Nephron (organoid): ENCODE results near the gene RPL39L.
"Not testable (repeated sequence)": the region's sequence is repeated elsewhere in the genome, so short reads cannot be mapped to it uniquely, and the experiment has no call there.

Experiments
- H3K27ac Mint-ChIP-seq, 3 experiments: 2 replicates each; pipeline ENCODE4 v1.8.0; 2020; ENCODE audit warnings: mixed read lengths in 3 of 3, mild to moderate bottlenecking in 2 of 3, moderate library complexity in 1 of 3
- H3K27me3 Mint-ChIP-seq: 2 replicates; pipeline ENCODE4 v1.8.0; 2021; ENCODE audit warnings: low read depth, mild to moderate bottlenecking, moderate library complexity, mixed read lengths
- H3K36me3 Mint-ChIP-seq: 2 replicates; pipeline ENCODE4 v1.8.0; 2020; ENCODE audit warnings: low read depth, mixed read lengths
- H3K4me1 Mint-ChIP-seq: 2 replicates; pipeline ENCODE4 v1.8.0; 2020; ENCODE audit warnings: mixed read lengths
- H3K4me3 Mint-ChIP-seq, 3 experiments: 2 replicates each; pipeline ENCODE4 v1.8.0; 2020; ENCODE audit warnings: mild to moderate bottlenecking in 3 of 3, mixed read lengths in 3 of 3, moderate library complexity in 2 of 3
- H3K9me3 Mint-ChIP-seq: 2 replicates; pipeline ENCODE4 v1.8.0; 2020; ENCODE audit warnings: mixed read lengths
- TF ChIP-seq, protein P1 (sequence below), 3 experiments: fragments of 200-600 bp; sonication (generic); IDR thresholded peaks; one replicate each; pipeline ENCODE4 v1.5.0; 2021; ENCODE audit warnings: antibody characterized with exemption in 3 of 3; ENCODE audit not compliant: unreplicated experiment in 3 of 3

Gene RPL39L

DNA sequence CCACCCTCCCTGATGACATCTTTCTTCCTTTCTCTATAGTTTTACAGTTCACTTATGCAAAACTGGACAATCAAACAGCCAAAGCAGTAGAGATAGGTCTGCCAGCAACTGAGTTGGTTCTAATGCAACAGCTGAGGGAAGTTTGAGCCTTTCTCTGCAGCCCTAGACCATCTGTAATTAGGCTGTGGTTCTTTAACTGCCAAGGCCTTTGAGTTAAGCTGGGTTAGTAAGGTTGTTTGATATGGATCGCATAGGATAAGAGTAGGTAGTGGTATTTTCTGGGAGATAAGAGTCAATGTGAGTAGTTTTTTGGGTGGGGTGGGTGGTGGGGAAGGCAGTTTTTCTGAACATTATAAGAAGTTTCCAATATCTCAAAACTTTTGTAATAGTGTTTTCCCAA lies 3.0 kb downstream of the RPL39L start:
- TF ChIP-seq, protein P1, sequence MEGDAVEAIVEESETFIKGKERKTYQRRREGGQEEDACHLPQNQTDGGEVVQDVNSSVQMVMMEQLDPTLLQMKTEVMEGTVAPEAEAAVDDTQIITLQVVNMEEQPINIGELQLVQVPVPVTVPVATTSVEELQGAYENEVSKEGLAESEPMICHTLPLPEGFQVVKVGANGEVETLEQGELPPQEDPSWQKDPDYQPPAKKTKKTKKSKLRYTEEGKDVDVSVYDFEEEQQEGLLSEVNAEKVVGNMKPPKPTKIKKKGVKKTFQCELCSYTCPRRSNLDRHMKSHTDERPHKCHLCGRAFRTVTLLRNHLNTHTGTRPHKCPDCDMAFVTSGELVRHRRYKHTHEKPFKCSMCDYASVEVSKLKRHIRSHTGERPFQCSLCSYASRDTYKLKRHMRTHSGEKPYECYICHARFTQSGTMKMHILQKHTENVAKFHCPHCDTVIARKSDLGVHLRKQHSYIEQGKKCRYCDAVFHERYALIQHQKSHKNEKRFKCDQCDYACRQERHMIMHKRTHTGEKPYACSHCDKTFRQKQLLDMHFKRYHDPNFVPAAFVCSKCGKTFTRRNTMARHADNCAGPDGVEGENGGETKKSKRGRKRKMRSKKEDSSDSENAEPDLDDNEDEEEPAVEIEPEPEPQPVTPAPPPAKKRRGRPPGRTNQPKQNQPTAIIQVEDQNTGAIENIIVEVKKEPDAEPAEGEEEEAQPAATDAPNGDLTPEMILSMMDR (IDR thresholded peaks at IDR 0.05; ENCODE audit: unreplicated experiment in 3 of 3) = no peak
- no peaks in the 10 kb centered on the region for H3K27me3 Mint-ChIP-seq
- peaks cover 4% of the 10 kb centered on the region for H3K4me1 Mint-ChIP-seq
- peaks cover 45% of the 10 kb centered on the region for H3K36me3 Mint-ChIP-seq
- H3K27ac Mint-ChIP-seq = no peak overlapping the region
- H3K4me3 Mint-ChIP-seq = peak overlapping the region in 2 of 3 experiments; percentile 45 to 47
- H3K9me3 Mint-ChIP-seq = peaks cover 17% of the 10 kb centered on the region

DNA sequence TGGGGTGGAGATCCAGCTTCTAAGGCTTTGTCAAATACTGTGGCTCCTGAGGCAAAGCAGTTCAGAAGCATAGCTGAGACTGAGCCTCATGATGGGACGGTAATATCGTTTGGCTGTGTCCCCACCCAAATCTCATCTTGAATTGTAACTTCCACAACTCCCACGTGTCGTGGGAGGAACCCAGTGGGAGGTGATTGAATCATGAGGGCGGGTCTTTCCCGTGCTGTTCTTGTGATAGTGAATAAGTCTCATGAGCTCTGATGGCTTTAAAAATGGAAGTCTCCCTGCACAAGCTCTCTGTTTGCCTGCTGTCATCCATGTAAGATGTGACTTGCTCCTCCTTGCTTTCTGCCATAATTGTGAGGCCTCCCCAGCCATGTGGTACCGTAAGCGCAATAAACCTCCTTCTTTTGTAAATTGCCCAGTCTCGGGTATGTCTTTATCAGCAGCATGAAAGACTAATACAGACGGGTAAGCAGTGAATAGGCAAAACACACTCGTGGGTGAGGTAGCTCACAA lies 4.1 kb downstream of the RPL39L start:
- Mint-ChIP-seq H3K36me3 (peaks cover 54% of the 10 kb centered on the region), H3K9me3 (peaks cover 17% of the 10 kb centered on the region)
- not testable (repeated sequence) for H3K27ac Mint-ChIP-seq, H3K27me3 Mint-ChIP-seq, H3K4me1 Mint-ChIP-seq, H3K4me3 Mint-ChIP-seq

GRCh38 chr3:187133181-187133580 lies 6.1 kb downstream of the RPL39L start:
- H3K27me3 Mint-ChIP-seq, H3K4me1 Mint-ChIP-seq, H3K4me3 Mint-ChIP-seq, H3K27ac Mint-ChIP-seq: not testable (repeated sequence)
- peaks cover 74% of the 10 kb centered on the region for H3K36me3 Mint-ChIP-seq
- H3K9me3 Mint-ChIP-seq = peaks cover 32% of the 10 kb centered on the region

GRCh38 chr3:187132666-187133065 lies 6.6 kb downstream of the RPL39L start:
- Mint-ChIP-seq H3K9me3 (peaks cover 32% of the 10 kb centered on the region), H3K4me1 (no peaks in the 10 kb centered on the region), H3K27ac (no peak overlapping the region), H3K4me3 (no peak overlapping the region), H3K36me3 (peaks cover 75% of the 10 kb centered on the region), H3K27me3 (no peaks in the 10 kb centered on the region)
- TF ChIP-seq, protein P1 (IDR thresholded peaks at IDR 0.05; ENCODE audit: unreplicated experiment in 3 of 3) = no peak

GRCh38 chr3:187131981-187132380 lies 7.3 kb downstream of the RPL39L start:
- Mint-ChIP-seq H3K27me3 (no peaks in the 10 kb centered on the region), H3K4me1 (no peaks in the 10 kb centered on the region), H3K9me3 (peaks cover 32% of the 10 kb centered on the region), H3K4me3 (no peak overlapping the region), H3K27ac (no peak overlapping the region), H3K36me3 (peaks cover 79% of the 10 kb centered on the region)
- TF ChIP-seq, protein P1 (IDR thresholded peaks at IDR 0.05; ENCODE audit: unreplicated experiment in 3 of 3) = no peak

GRCh38 chr3:187130346-187131066 lies 8.8 kb downstream of the RPL39L start:
- Mint-ChIP-seq H3K36me3 (peaks cover 75% of the 10 kb centered on the region), H3K27ac (no peak overlapping the region), H3K4me1 (no peaks in the 10 kb centered on the region), H3K9me3 (peaks cover 27% of the 10 kb centered on the region), H3K4me3 (no peak overlapping the region), H3K27me3 (no peaks in the 10 kb centered on the region)
- TF ChIP-seq, protein P1 (IDR thresholded peaks at IDR 0.05; ENCODE audit: unreplicated experiment in 3 of 3) = no peak
